ENCODE results near the gene VCX2.
"Not testable (repeated sequence)": the region's sequence is repeated elsewhere in the genome, so short reads cannot be mapped to it uniquely, and the experiment has no call there.

VCX2 gene

GRCh38 chrX:8125566-8125965, 45.5 kb downstream of the VCX2 start:
- DNase-seq (ENCODE audit: low read depth) = no peak
- H3K4me3 ChIP-seq (ENCODE audit: low read depth, low read length) = no peak overlapping the region
- TF ChIP-seq CTCF (IDR thresholded peaks at IDR 0.05; ENCODE audit: control insufficient read depth, extremely low read depth, insufficient read depth) = no peak

GRCh38 chrX:8122538-8122937, 48.5 kb downstream of the VCX2 start:
- no peak for DNase-seq (ENCODE audit: low read depth)
- H3K4me3 ChIP-seq (ENCODE audit: low read depth, low read length) = no peak overlapping the region
- TF ChIP-seq CTCF (IDR thresholded peaks at IDR 0.05; ENCODE audit: control insufficient read depth, extremely low read depth, insufficient read depth) = no peak

GRCh38 chrX:8121391-8121790, 49.7 kb downstream of the VCX2 start:
- not testable (repeated sequence) for H3K4me3 ChIP-seq (ENCODE audit: low read depth, low read length); DNase-seq (ENCODE audit: low read depth)
